SK-N-SH (cell line): ENCODE data around the gene STAG3. TPM values are rescaled to one million over a fixed set of nuclear protein-coding genes. Genes with fewer than 3 reads are reported as not detected.
"Not testable (repeated sequence)": the region's sequence is repeated elsewhere in the genome, so short reads cannot be mapped to it uniquely, and the experiment has no call there.

Experiments
- CTCF ChIA-PET: fragments of 300-600, 350-600 bp; formaldehyde crosslinking; extraction: SDS; loops from one replicate; lab custom pipeline; 2021; lab: Yijun Ruan, JAX
- POLR2A ChIA-PET: fragments of 350-600 bp; sonication (Branson Sonifier 250); formaldehyde crosslinking; extraction: SDS; loops from one replicate; lab custom pipeline; 2020; ENCODE audit warnings: antibody characterized with exemption, inconsistent platforms; lab: Yijun Ruan, JAX
- DNase-seq: peaks from one replicate; pipeline ENCODE4 v3.0.0; 2012
- H2AFZ ChIP-seq: fragments of 200-600 bp; sonication (generic); 2 replicates; pipeline ENCODE4 v1.8.1; 2016; ENCODE audit warnings: antibody characterized with exemption, mild to moderate bottlenecking, low read depth
- H3F3A ChIP-seq: fragments of 200-600 bp; sonication (generic); replicated peaks from 2 replicates; pipeline ENCODE3; 2016; ENCODE audit warnings: antibody characterized with exemption, mild to moderate bottlenecking; ENCODE audit not compliant: insufficient read depth
- H3K27ac ChIP-seq, 2 experiments: fragments of 200-500 bp in 1 of 2; fragments of 200-600 bp in 1 of 2; sonication (Bioruptor generic) in 1 of 2; sonication (generic), shearing (Covaris generic) in 1 of 2; 2 replicates each; pipeline versions ENCODE4 v1.5.1 to v1.6.1; 2014 to 2016; ENCODE audit warnings: low read depth in 2 of 2, inconsistent platforms in 1 of 2, low read length in 1 of 2, mild to moderate bottlenecking in 1 of 2, mixed read lengths in 1 of 2
- H3K27me3 ChIP-seq: fragments of 200-600 bp; sonication (generic), shearing (Covaris generic); 2 replicates; pipeline ENCODE4 v1.6.1; 2016; ENCODE audit warnings: mixed run types; ENCODE audit not compliant: insufficient read depth
- H3K36me3 ChIP-seq, 2 experiments: fragments of 200-500 bp in 1 of 2; fragments of 200-600 bp in 1 of 2; sonication (Bioruptor generic) in 1 of 2; sonication (generic) in 1 of 2; replicated peaks in 1 of 2; 2 replicates each; pipeline versions ENCODE3 to v1.5.1; 2014 to 2016; ENCODE audit warnings: low read length in 1 of 2, mild to moderate bottlenecking in 1 of 2; ENCODE audit not compliant: insufficient read depth in 2 of 2, control insufficient read depth in 1 of 2
- H3K4me1 ChIP-seq, 2 experiments: fragments of 200-500 bp in 1 of 2; fragments of 200-600 bp in 1 of 2; sonication (Bioruptor generic) in 1 of 2; sonication (generic), shearing (Covaris generic) in 1 of 2; 2 replicates each; pipeline versions ENCODE4 v1.5.1 to v1.6.1; 2014 to 2016; ENCODE audit warnings: low read depth in 1 of 2, low read length in 1 of 2, mixed run types in 1 of 2; ENCODE audit not compliant: insufficient read depth in 2 of 2, control insufficient read depth in 1 of 2
- H3K4me2 ChIP-seq: fragments of 200-600 bp; sonication (generic), shearing (Covaris generic); 2 replicates; pipeline ENCODE4 v1.6.1; 2017; ENCODE audit warnings: mixed run types
- H3K4me3 ChIP-seq, 2 experiments: fragments of 200-500 bp in 1 of 2; fragments of 200-600 bp in 1 of 2; sonication (Bioruptor generic) in 1 of 2; sonication (generic), shearing (Covaris generic) in 1 of 2; 2 replicates each; pipeline versions ENCODE4 v1.5.1 to v1.8.1; 2014 to 2016; ENCODE audit warnings: low read depth in 2 of 2, inconsistent platforms in 1 of 2, low read length in 1 of 2, mild to moderate bottlenecking in 1 of 2, mixed read lengths in 1 of 2, moderate library complexity in 1 of 2
- H3K79me2 ChIP-seq: fragments of 200-600 bp; sonication (generic); 2 replicates; pipeline ENCODE4 v1.8.1; 2017; ENCODE audit warnings: mild to moderate bottlenecking; ENCODE audit not compliant: insufficient read depth
- H3K9ac ChIP-seq: fragments of 200-600 bp; sonication (generic); 2 replicates; pipeline ENCODE4 v1.6.1; 2017; ENCODE audit warnings: mixed run types
- H3K9me2 ChIP-seq: fragments of 200-600 bp; sonication (generic); 2 replicates; pipeline ENCODE4 v1.6.1; 2017; ENCODE audit warnings: mixed run types
- H3K9me3 ChIP-seq: fragments of 200-600 bp; sonication (generic); 2 replicates; pipeline ENCODE4 v1.6.1; 2017; ENCODE audit warnings: mixed run types, mild to moderate bottlenecking, moderate library complexity
- H4K20me1 ChIP-seq: fragments of 200-600 bp; sonication (generic); 2 replicates; pipeline ENCODE4 v1.6.1; 2017; ENCODE audit warnings: mild to moderate bottlenecking, mixed run types; ENCODE audit not compliant: insufficient read depth
- ELF1 ChIP-seq: IDR thresholded peaks from 2 replicates; pipeline ENCODE4 v1.4.0; 2012
- FOXM1 ChIP-seq: IDR thresholded peaks from 2 replicates; pipeline ENCODE4 v1.4.0; 2012; ENCODE audit warnings: low read depth, mild to moderate bottlenecking
- GABPA ChIP-seq: IDR thresholded peaks from 2 replicates; pipeline ENCODE4 v1.4.0; 2012; ENCODE audit warnings: low read depth, mild to moderate bottlenecking
- IRF3 ChIP-seq: fragments of 150-350 bp; IDR thresholded peaks from 2 replicates; pipeline ENCODE4 v1.6.1; 2016; ENCODE audit warnings: mild to moderate bottlenecking, low read depth, low read length
- JUND ChIP-seq: IDR thresholded peaks from 2 replicates; pipeline ENCODE4 v1.4.0; 2012
- MAX ChIP-seq: IDR thresholded peaks from 2 replicates; pipeline ENCODE4 v1.4.0; 2012; ENCODE audit warnings: low read depth
- MEF2A ChIP-seq: IDR thresholded peaks from 2 replicates; pipeline ENCODE4 v1.4.0; 2012; ENCODE audit warnings: low read depth, borderline replicate concordance
- NFIC ChIP-seq: IDR thresholded peaks from 2 replicates; pipeline ENCODE4 v1.4.0; 2012; ENCODE audit warnings: borderline replicate concordance
- POLR2AphosphoS5 ChIP-seq: IDR thresholded peaks from 2 replicates; pipeline ENCODE4 v1.6.1; 2012; ENCODE audit warnings: low read depth, low read length
- REST ChIP-seq: IDR thresholded peaks from 2 replicates; pipeline ENCODE4 v1.6.1; 2012; ENCODE audit warnings: mild to moderate bottlenecking, low read depth, low read length, moderate library complexity
- RFX5 ChIP-seq: IDR thresholded peaks from 2 replicates; pipeline ENCODE4 v1.6.1; 2012; ENCODE audit warnings: mild to moderate bottlenecking, improper control_type of control experiment, low read length
- SIN3A ChIP-seq: IDR thresholded peaks from 2 replicates; pipeline ENCODE4 v1.6.1; 2012; ENCODE audit warnings: low read depth, mild to moderate bottlenecking, low read length, moderate library complexity, borderline replicate concordance
- TEAD4 ChIP-seq: IDR thresholded peaks from 2 replicates; pipeline ENCODE4 v1.4.0; 2012; ENCODE audit warnings: mild to moderate bottlenecking, borderline replicate concordance; ENCODE audit not compliant: insufficient read depth
- USF1 ChIP-seq: IDR thresholded peaks from 2 replicates; pipeline ENCODE4 v1.4.0; 2012; ENCODE audit warnings: low read depth, borderline replicate concordance
- USF2 ChIP-seq: fragments of 150-350 bp; IDR thresholded peaks from 2 replicates; pipeline ENCODE4 v1.6.1; 2017; ENCODE audit warnings: antibody characterized with exemption, low read length, low read depth, borderline replicate concordance
- YY1 ChIP-seq: IDR thresholded peaks from 2 replicates; pipeline ENCODE4 v1.4.0; 2012; ENCODE audit warnings: low read depth, mild to moderate bottlenecking
- WGBS: methylation state at CpG from one replicate; pipeline ENCODE4 v1.1.6; 2017; ENCODE audit warnings: low lambda C conversion rate; 5-methylcytosine and 5-hydroxymethylcytosine counted together
- polyA plus RNA-seq, 3 experiments: library from polyadenylated mRNA; depleted of rRNA; stranded (reverse); fragments of >200 nt; gene quantifications; 2 replicates each; pipeline ENCODE4 v1.2.3, GENCODE V29; 2012

The STAG3 gene
- polyA plus RNA-seq, 1 of the 3 experiments (the other 2 are of a cell fraction), result 0.10 TPM

- TF ChIP-seq NFIC, result no peak
These were observed 35.0 kb downstream of the STAG3 start (continued) for GRCh38 chr7:100212631-100213286.

- Histone ChIP-seq H3K36me3 (no peaks in the 10 kb centered on the region), H3K79me2 (no peaks in the 10 kb centered on the region), H3K4me2 (no peak overlapping the region), H4K20me1 (no peaks in the 10 kb centered on the region), H3K4me1 (no peaks in the 10 kb centered on the region; a peak in 1 of 4 replicates), H3K9me2 (no peaks in the 10 kb centered on the region), H3F3A (peaks cover 5% of the 10 kb centered on the region), H3K9me3 (no peaks in the 10 kb centered on the region), H3K27ac (no peak overlapping the region), H3K4me3 (no peak overlapping the region), H2AFZ (no peak overlapping the region), H3K9ac (no peak overlapping the region), H3K27me3 (no peaks in the 10 kb centered on the region)
- 74% methylated on average over 6 of the region's 6 CpGs for WGBS
- no peak for TF ChIP-seq JUND
- no peak for TF ChIP-seq FOXM1
- TF ChIP-seq YY1, result no peak
- no peak for TF ChIP-seq RFX5
- no peak for TF ChIP-seq IRF3
- no peak for TF ChIP-seq USF2
- TF ChIP-seq TEAD4, result no peak
- no peak for TF ChIP-seq SIN3A
- no peak for TF ChIP-seq MAX
- no peak for TF ChIP-seq GABPA
- no peak for TF ChIP-seq USF1
- no peak for TF ChIP-seq REST
- no peak for TF ChIP-seq POLR2AphosphoS5
- TF ChIP-seq MEF2A, result no peak
- TF ChIP-seq ELF1, result no peak
- ChIA-PET POLR2A (no interaction called here), CTCF (interaction anchor here (1.0 to 15.9 kb wide), 2 partner anchors 9 to 79 kb away, joined by 3 to 262 read pairs; no protein-coding TSS in a partner anchor)
- no peak for DNase-seq
These were observed 36.0 kb downstream of the STAG3 start for GRCh38 chr7:100213672-100214071.

GRCh38 chr7:100214356-100214755 is 36.6 kb downstream of the STAG3 start:
- H3K4me1 ChIP-seq, POLR2A ChIA-PET, H3K27me3 ChIP-seq, H3K9me2 ChIP-seq, H2AFZ ChIP-seq, H3K4me3 ChIP-seq, H3K79me2 ChIP-seq, DNase-seq, H3F3A ChIP-seq, H3K4me2 ChIP-seq, H3K9me3 ChIP-seq, H3K27ac ChIP-seq, H4K20me1 ChIP-seq, H3K36me3 ChIP-seq, H3K9ac ChIP-seq: not testable (repeated sequence)
- CTCF ChIA-PET, result interaction anchor here (1.1 to 15.9 kb wide), 2 partner anchors 58 to 80 kb away, joined by 3 to 262 read pairs; no protein-coding TSS in a partner anchor
- WGBS, result 83% methylated on average over 5 of the region's 5 CpGs
